KMS-11 (cell line): Measurements from ENCODE around the gene ZBTB17.

Experiments
- H2AFZ ChIP-seq: fragments of 200-600 bp; sonication (generic); 2 replicates; pipeline ENCODE4 v1.6.1; 2016; ENCODE audit warnings: antibody characterized with exemption, mixed run types, low read depth
- H3K27ac ChIP-seq: fragments of 200-600 bp; sonication (generic); 2 replicates; pipeline ENCODE4 v1.6.1; 2016; ENCODE audit warnings: mild to moderate bottlenecking, mixed run types
- H3K27me3 ChIP-seq: fragments of 200-600 bp; sonication (generic); 2 replicates; pipeline ENCODE4 v1.6.1; 2017; ENCODE audit warnings: mild to moderate bottlenecking, low read depth, mixed run types, moderate library complexity; ENCODE audit not compliant: insufficient read depth
- H3K36me3 ChIP-seq: fragments of 200-600 bp; sonication (generic); 2 replicates; pipeline ENCODE4 v1.6.1; 2017; ENCODE audit warnings: mild to moderate bottlenecking, mixed run types; ENCODE audit not compliant: insufficient read depth
- H3K4me1 ChIP-seq: fragments of 200-600 bp; sonication (generic); 2 replicates; pipeline ENCODE4 v1.6.1; 2016; ENCODE audit warnings: mild to moderate bottlenecking, low read depth, mixed run types; ENCODE audit not compliant: poor library complexity, severe bottlenecking
- H3K4me2 ChIP-seq: fragments of 200-600 bp; sonication (generic); 2 replicates; pipeline ENCODE4 v1.7.0; 2016; ENCODE audit warnings: mild to moderate bottlenecking, mixed run types
- H3K4me3 ChIP-seq: fragments of 200-600 bp; sonication (generic); IDR thresholded peaks from 2 replicates; pipeline ENCODE4 v1.6.1; 2017; ENCODE audit warnings: low read depth, low read length, mixed read lengths; ENCODE audit not compliant: insufficient read depth
- H3K79me2 ChIP-seq: fragments of 200-600 bp; sonication (generic); 2 replicates; pipeline ENCODE4 v1.6.1; 2016; ENCODE audit warnings: low read depth, mixed run types; ENCODE audit not compliant: insufficient read depth
- H3K9ac ChIP-seq: fragments of 200-600 bp; sonication (generic); 2 replicates; pipeline ENCODE4 v1.6.1; 2016; ENCODE audit warnings: mild to moderate bottlenecking, mixed run types
- H4K20me1 ChIP-seq: fragments of 200-600 bp; sonication (generic); 2 replicates; pipeline ENCODE4 v1.6.1; 2016; ENCODE audit warnings: mild to moderate bottlenecking, mixed run types; ENCODE audit not compliant: insufficient read depth
- TF ChIP-seq, protein P1 (sequence below): fragments of 200-600 bp; sonication (generic); conservative IDR thresholded peaks from 2 replicates; pipeline ENCODE4 v1.6.1; 2017; ENCODE audit warnings: low read depth, mild to moderate bottlenecking, antibody characterized with exemption, low read length, moderate library complexity, mixed read lengths

Gene ZBTB17

DNA sequence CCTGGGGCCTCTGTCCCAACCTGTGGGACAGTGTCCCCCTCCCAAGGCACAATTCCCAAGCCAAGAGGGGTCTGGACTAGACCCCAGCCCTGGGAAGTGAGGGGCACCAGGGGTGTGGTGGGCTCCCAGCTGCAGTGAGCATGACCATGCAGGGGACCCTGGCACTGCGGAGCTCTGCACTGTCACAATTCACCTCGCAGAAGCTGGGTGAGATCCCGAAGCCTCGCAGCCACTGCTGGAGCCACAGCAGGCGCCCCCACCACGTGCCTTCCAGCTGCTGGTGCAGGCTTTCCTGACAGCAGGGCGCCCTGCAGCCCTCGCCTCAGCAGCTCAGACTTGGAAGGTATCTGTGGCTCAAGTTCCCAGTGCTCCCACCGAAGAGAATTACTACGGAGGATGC, 18.2 kb upstream of the ZBTB17 start:
- no peak overlapping the region; the same call in 1 of the 2 replicates for H2AFZ ChIP-seq
- H3K79me2 ChIP-seq: no peaks in the 10 kb centered on the region
- TF ChIP-seq, protein P1, sequence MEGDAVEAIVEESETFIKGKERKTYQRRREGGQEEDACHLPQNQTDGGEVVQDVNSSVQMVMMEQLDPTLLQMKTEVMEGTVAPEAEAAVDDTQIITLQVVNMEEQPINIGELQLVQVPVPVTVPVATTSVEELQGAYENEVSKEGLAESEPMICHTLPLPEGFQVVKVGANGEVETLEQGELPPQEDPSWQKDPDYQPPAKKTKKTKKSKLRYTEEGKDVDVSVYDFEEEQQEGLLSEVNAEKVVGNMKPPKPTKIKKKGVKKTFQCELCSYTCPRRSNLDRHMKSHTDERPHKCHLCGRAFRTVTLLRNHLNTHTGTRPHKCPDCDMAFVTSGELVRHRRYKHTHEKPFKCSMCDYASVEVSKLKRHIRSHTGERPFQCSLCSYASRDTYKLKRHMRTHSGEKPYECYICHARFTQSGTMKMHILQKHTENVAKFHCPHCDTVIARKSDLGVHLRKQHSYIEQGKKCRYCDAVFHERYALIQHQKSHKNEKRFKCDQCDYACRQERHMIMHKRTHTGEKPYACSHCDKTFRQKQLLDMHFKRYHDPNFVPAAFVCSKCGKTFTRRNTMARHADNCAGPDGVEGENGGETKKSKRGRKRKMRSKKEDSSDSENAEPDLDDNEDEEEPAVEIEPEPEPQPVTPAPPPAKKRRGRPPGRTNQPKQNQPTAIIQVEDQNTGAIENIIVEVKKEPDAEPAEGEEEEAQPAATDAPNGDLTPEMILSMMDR: no peak
- no peak overlapping the region for H3K27ac ChIP-seq
- no peak overlapping the region for H3K4me3 ChIP-seq
- H3K36me3 ChIP-seq: no peaks in the 10 kb centered on the region
- H3K9ac ChIP-seq: no peak overlapping the region
- no peaks in the 10 kb centered on the region for H4K20me1 ChIP-seq
- H3K4me1 ChIP-seq: no peaks in the 10 kb centered on the region
- H3K4me2 ChIP-seq: no peak overlapping the region
- H3K27me3 ChIP-seq: no peaks in the 10 kb centered on the region; the same call in 1 of the 2 replicates

DNA sequence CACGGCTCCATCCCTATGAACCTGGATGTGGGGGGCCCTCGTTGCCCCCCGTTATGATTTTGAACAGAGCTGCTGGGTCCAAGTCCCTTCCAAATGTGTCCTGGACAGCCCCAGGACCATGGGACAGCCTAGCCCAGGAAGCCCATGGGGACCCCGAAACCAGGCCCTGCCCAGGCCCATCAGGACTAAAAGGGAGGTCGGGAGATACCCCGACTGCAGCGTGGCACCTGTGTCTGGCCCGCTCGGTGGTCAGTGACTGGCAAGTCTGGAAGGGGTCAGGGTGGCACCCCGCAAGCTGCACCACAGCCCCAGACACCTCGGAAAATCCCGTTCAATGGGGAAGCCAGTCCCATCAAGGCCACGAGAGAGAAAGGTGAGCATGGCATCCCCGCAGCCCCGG, 17.8 kb upstream of the ZBTB17 start:
- H3K27ac ChIP-seq: no peak overlapping the region
- no peaks in the 10 kb centered on the region for H4K20me1 ChIP-seq
- TF ChIP-seq, protein P1: no peak
- no peaks in the 10 kb centered on the region for H3K36me3 ChIP-seq
- no peak overlapping the region for H2AFZ ChIP-seq
- H3K27me3 ChIP-seq: no peaks in the 10 kb centered on the region; the same call in 1 of the 2 replicates
- H3K4me3 ChIP-seq: no peak overlapping the region
- no peak overlapping the region for H3K9ac ChIP-seq
- no peaks in the 10 kb centered on the region for H3K79me2 ChIP-seq
- no peak overlapping the region for H3K4me2 ChIP-seq
- H3K4me1 ChIP-seq: no peaks in the 10 kb centered on the region

DNA sequence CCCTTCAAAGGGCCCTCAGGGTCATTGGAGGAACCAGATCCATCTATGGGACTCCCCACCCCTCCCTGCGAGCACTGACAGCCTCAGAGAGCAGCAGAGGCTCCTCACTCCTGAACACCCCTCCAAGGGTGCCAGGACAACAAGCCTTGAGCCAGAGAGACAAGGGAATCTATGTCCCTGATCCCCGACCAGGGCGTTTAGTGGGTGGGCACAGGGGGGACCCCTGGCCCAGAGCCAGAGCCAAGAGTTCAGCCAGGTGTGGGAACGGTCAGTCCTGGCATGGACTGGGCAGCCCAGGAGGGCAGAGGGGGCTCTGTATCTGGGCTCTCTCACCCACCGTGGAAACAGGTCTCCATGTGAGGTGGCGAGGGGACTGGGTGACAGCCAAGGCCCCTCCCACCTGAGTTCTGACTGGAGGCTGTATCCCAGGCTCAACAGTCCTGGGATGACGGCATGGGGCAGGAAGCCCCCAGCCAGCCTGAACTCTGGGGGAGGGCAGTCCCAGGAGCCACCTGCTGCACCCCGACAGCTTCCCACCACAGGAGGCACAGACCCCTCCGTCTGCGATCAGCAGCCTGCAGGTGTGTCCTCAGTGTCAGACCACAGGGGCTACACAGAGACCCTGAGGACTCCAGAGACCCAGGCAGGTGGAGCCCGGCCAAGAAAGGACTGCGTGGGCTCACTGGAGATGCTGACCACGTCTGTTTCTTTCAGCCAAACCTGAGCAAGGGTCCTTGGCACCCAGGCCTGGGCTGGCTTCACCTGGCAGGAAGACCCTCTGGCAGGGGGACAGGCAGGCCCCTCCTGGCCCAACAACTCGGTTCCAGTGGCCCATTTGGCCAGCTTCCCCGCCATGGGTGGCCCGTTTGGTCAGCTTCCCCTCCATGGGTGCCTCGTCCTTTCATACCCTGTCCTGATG, 16.9 kb upstream of the ZBTB17 start:
- no peak overlapping the region for H3K27ac ChIP-seq

DNA sequence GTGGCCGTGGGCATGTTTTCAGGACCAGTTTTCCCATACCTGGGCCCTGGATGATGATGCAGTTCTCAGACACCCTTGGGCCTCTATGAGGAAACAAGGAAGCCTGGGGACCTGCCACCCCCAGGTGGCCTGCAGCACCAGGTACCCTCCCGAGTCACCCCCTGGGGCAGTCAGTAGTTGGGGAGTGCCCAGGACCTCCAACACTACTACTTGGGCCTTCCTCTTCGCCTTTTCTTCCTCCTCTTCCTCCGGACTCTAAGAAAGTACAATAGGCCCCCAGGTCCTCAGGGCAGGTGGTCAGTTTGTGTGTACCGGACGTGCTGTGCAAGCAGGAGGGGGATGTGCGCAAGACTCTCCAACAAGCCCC, 16.3 kb upstream of the ZBTB17 start:
- Histone ChIP-seq H3K4me2 (no peak overlapping the region), H3K4me1 (no peaks in the 10 kb centered on the region), H3K79me2 (no peaks in the 10 kb centered on the region), H3K27me3 (no peaks in the 10 kb centered on the region; the same call in 1 of the 2 replicates), H3K27ac (no peak overlapping the region), H3K4me3 (no peak overlapping the region), H4K20me1 (no peaks in the 10 kb centered on the region), H3K36me3 (no peaks in the 10 kb centered on the region), H2AFZ (no peak overlapping the region), H3K9ac (no peak overlapping the region)
- TF ChIP-seq, protein P1: no peak

More for the DNA sequence above, 16.9 kb upstream of the ZBTB17 start:
- H3K36me3 ChIP-seq: no peaks in the 10 kb centered on the region
- H3K9ac ChIP-seq: no peak overlapping the region
- H4K20me1 ChIP-seq: no peaks in the 10 kb centered on the region
- no peak overlapping the region for H3K4me2 ChIP-seq
- H2AFZ ChIP-seq: no peak overlapping the region
- TF ChIP-seq, protein P1: no peak
- no peaks in the 10 kb centered on the region for H3K79me2 ChIP-seq
- no peaks in the 10 kb centered on the region; the same call in 1 of the 2 replicates for H3K27me3 ChIP-seq
- H3K4me1 ChIP-seq: no peaks in the 10 kb centered on the region
- H3K4me3 ChIP-seq: no peak overlapping the region
